Upper lobe of right lung (tissue), 1 donor: ENCODE results near the gene TOMM7. TPM values are rescaled to one million over a fixed set of nuclear protein-coding genes. Genes with fewer than 3 reads are reported as not detected.

ENCODE experiments used
- ATAC-seq: fragments of 200-7000 bp; cut with Tn5 transposase; one replicate; pipeline ENCODE4 v1.9.1; 2020; ENCODE audit warnings: mild to moderate bottlenecking, moderate library complexity
- DNase-seq: peaks from one replicate; pipeline ENCODE4 v3.0.0-alpha.2; 2020
- H3K27ac ChIP-seq: fragments of 200-600 bp; one replicate; pipeline ENCODE4 v1.8.0; 2022
- H3K27me3 ChIP-seq: fragments of 200-600 bp; one replicate; pipeline ENCODE4 v1.8.0; 2022; ENCODE audit warnings: mild to moderate bottlenecking
- H3K36me3 ChIP-seq: fragments of 200-600 bp; one replicate; pipeline ENCODE4 v1.8.0; 2022
- H3K4me1 ChIP-seq: fragments of 200-600 bp; one replicate; pipeline ENCODE4 v1.8.0; 2022
- H3K4me3 ChIP-seq: fragments of 200-600 bp; one replicate; pipeline ENCODE4 v1.8.0; 2022; ENCODE audit warnings: mild to moderate bottlenecking
- H3K9me3 ChIP-seq: fragments of 200-600 bp; one replicate; pipeline ENCODE4 v1.8.0; 2022
- intact Hi-C: fragments of 100-400 bp; cut with DNase I; formaldehyde crosslinking; loops from one replicate; pipeline ENCODE4 v1.11.0; 2022
- long read RNA-seq: library from polyadenylated mRNA; unstranded; transcript quantifications from one replicate; pipeline ENCODE4 v2.0.0, GENCODE V29; 2021
- total RNA-seq: library from RNA; stranded (reverse); fragmentation: NEBNext Ultra II Directional; extraction: Animal tissue kit (Norgen Biotek cat#: 25700); gene quantifications from one replicate; pipeline ENCODE4 v1.2.1, GENCODE V29; 2021
- TF ChIP-seq, protein P1 (sequence below): fragments of 200-600 bp; IDR thresholded peaks from one replicate; pipeline ENCODE4 v1.8.0; 2022; ENCODE audit warnings: antibody characterized with exemption
- donor health status: DM: no; HTN: yes; CAD: no; lungs with severe emphysema.

TOMM7 gene
- 361 TPM for total RNA-seq
- long read RNA-seq, transcript TOMM7-201 (3 exons, 778 nt): major isoform, 74 of 77 reads
- long read RNA-seq, partial matches to known transcripts: 0 of 77 reads
- long read RNA-seq, other reads (novel, unspliced or antisense): 1 of 77 reads

DNA sequence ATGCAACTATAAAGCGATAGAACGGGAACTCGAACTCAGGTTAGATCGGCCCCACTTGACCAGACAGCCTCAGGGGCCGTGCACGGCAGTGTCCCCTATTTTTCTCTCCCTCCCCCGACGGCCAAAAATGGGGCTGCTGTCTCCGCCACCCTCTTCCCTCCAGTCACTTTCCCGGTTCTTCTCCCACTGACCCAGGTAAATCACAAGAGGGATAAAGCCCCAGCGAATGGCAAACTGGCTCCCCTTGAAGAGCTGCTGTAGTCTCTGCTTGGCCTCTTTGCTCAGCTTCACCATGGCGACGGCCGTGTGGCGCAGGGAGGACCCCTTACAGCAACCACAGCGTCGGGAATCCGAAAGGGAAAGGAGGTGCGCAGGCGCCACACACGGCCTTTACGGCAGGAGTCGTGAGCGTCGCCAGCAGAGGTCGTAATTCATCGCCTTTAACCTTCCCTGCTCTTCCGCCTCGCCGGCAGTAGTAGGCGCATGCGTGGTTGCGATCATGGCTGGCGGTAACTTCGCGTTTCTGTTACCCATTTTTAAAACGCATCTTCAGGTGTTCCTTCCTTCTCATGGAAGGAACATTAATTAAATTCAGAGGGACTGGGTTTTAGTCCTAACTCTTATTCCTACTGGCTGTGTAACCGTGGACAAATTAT is at the start of gene TOMM7:
TOMM7 (minus strand) TSS at position 364 of the 656 bp plus-strand sequence; CDS start at position 294, 70 bp downstream.
- intact Hi-C loops: no loop called here
- peaks cover 8% of the 10 kb centered on the region for H3K4me1 ChIP-seq
- no peaks in the 10 kb centered on the region for H3K9me3 ChIP-seq
- DNase-seq (peak; percentile 94), ATAC-seq (peak; percentile 100)
- TF ChIP-seq, protein P1, sequence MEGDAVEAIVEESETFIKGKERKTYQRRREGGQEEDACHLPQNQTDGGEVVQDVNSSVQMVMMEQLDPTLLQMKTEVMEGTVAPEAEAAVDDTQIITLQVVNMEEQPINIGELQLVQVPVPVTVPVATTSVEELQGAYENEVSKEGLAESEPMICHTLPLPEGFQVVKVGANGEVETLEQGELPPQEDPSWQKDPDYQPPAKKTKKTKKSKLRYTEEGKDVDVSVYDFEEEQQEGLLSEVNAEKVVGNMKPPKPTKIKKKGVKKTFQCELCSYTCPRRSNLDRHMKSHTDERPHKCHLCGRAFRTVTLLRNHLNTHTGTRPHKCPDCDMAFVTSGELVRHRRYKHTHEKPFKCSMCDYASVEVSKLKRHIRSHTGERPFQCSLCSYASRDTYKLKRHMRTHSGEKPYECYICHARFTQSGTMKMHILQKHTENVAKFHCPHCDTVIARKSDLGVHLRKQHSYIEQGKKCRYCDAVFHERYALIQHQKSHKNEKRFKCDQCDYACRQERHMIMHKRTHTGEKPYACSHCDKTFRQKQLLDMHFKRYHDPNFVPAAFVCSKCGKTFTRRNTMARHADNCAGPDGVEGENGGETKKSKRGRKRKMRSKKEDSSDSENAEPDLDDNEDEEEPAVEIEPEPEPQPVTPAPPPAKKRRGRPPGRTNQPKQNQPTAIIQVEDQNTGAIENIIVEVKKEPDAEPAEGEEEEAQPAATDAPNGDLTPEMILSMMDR: peak; percentile 42
- H3K27me3 ChIP-seq: no peaks in the 10 kb centered on the region
- peak within 1 kb of the TSS; percentile 84 for H3K27ac ChIP-seq
- H3K36me3 ChIP-seq: peaks cover 1% of the 10 kb centered on the region
- H3K4me3 ChIP-seq: peak within 1 kb of the TSS; percentile 87

DNA sequence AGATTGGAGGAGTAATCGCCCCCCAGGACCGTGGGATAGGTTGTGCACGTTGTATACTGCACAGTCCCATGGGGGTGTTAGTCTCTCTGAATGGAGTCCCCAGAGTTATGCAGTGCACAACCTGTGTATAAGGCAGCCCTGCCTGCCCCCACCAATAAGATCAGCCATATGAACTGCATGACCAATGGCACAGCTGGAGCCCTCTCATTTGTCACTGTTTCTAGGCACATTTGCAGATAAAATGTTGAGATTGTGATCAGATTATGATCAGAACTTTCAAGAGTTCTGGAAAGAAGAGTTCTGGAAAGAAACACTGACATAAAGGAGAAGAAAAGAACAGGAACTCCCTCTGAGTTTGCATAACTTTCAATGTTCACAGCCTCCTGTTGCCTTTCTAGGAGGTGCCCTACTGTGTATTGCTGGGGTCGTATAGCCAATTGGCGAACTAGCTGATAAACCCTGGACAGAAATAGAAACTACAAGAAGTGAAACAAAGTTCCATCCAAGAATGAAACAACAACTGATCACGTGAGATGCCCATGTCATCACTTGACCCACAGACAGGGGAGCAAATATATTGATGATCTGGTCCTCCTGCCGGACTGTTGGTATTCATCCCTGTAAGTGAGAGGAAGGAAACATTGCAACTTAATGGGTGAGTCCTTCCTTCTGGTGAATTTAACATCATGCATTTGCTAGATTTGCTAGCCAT is 49.6 kb upstream of the TOMM7 start:
- intact Hi-C loops: no loop called here
- H3K27ac ChIP-seq: no peak overlapping the region
- TF ChIP-seq, protein P1: no peak
- ATAC-seq: peak; percentile 69
- DNase-seq: no peak
- H3K4me3 ChIP-seq: no peak overlapping the region
- H3K36me3 ChIP-seq: no peaks in the 10 kb centered on the region
- no peaks in the 10 kb centered on the region for H3K27me3 ChIP-seq
- peaks cover 8% of the 10 kb centered on the region for H3K4me1 ChIP-seq
- no peaks in the 10 kb centered on the region for H3K9me3 ChIP-seq

DNA sequence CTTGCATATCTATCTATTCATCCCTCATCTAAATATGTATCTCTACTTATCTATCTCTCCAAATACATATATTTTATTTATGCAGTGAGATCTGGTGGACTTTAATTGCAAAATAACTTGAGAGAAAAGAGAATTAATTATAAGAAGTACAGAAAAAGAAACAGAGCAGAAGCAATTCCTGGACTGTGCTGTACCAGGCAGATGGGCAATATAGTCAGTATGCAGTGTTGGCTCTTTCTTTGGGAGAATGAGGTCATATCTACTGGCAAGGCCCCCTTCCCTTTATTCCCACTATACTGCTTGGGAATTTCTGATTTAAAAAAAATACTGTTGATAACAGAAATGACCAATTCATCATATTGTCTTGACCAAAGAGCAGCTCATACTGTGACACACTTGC is 49.0 kb upstream of the TOMM7 start:
- Histone ChIP-seq H3K9me3 (no peaks in the 10 kb centered on the region), H3K27ac (no peak overlapping the region), H3K36me3 (no peaks in the 10 kb centered on the region), H3K4me3 (no peak overlapping the region), H3K4me1 (peaks cover 10% of the 10 kb centered on the region), H3K27me3 (no peaks in the 10 kb centered on the region)
- intact Hi-C loops: no loop called here
- TF ChIP-seq, protein P1: no peak
- DNase-seq (no peak), ATAC-seq (no peak)

DNA sequence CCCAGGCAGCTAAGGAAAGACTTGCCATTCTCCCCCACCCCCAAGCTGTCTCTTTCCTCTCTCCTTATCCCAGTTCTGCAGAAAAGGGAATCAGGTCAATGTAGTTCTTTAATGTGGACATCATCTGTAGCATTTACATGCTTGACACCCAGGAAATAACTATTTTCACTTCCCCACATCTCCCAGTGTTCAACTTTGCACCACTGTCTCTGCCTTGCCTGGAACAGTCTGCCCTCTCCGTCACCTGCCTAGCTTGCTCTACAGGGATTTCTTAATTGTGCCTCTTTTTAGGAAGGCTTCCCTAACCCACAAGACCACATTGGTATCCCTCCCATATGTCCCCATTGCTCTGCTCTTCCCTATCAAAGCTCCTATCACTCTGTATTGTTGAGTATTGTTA is 45.9 kb upstream of the TOMM7 start:
- H3K27ac ChIP-seq: no peak overlapping the region
- H3K36me3 ChIP-seq: no peaks in the 10 kb centered on the region
- intact Hi-C loops: no loop called here
- TF ChIP-seq, protein P1: no peak
- peaks cover 16% of the 10 kb centered on the region for H3K4me1 ChIP-seq
- DNase-seq (no peak), ATAC-seq (peak; percentile 82)
- no peak overlapping the region for H3K4me3 ChIP-seq
- H3K27me3 ChIP-seq: no peaks in the 10 kb centered on the region
- H3K9me3 ChIP-seq: no peaks in the 10 kb centered on the region

DNA sequence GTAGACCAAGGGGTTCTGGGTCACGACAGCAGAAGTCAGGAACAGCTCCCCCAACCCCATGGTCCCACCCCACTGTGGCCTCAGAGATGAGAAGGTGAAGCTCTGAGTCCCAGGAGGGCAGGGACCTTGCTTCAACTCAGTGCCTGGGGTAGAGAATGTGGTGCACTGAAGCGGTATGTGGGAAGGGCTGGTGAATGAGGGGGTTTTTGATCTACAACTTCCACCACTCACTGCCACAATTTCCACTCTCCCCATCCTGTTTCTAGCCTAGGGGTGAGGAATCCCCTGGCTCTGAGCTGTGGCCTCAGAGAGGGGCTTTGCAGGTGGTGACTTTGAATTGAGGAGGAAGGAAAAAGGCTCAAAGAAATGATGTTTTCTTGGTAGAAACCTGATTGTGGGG is 44.9 kb upstream of the TOMM7 start:
- TF ChIP-seq, protein P1: no peak
- Histone ChIP-seq H3K4me3 (no peak overlapping the region), H3K4me1 (peaks cover 16% of the 10 kb centered on the region), H3K9me3 (no peaks in the 10 kb centered on the region), H3K36me3 (no peaks in the 10 kb centered on the region), H3K27me3 (no peaks in the 10 kb centered on the region), H3K27ac (peak overlapping the region; percentile 58)
- intact Hi-C loops: no loop called here
- peak; percentile 49 for ATAC-seq
- no peak for DNase-seq
